ENCODE results near the gene RHEB. TPM values are rescaled to one million over a fixed set of nuclear protein-coding genes. Genes with fewer than 3 reads are reported as not detected.

Gene RHEB
- total and polyA plus RNA-seq, 2 of the 13 experiments (the other 11 are each of a cell fraction or from before 2014, with no cell fraction given) = 55.0 to 77.6 TPM

DNA sequence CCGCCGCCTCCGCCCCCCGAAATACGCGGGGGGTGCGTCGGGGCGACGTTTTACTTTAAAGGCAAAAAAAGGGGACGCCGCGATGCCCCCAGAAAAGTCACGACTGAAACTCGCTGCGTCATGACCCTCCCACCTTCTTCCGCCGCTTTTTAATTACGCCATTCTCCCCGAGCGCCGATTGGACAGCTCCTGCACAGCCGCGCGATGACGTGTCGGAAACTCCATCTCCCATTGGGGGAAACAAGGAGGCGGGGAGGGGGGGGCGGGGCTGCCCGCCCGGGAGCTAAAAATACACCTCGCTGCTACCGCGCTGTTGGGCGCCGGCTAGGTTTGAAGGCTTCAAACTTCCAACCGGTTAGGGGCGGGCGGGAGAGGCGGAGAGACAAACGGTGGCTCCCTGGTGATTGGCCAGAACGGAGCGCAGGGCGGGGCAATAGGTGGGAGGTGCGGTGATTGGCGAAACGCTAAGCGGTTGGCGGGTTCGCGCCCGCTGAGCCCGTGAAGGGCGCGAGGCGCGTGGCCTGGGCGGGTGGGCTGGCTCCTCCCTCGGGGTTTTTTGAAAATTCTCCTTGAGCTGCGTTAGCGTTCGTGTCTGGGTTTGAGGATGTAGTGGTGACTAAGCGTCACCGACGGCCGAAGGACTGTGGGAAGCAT lies at the start of gene RHEB (continued):
- TF ChIP-seq, protein P1, sequence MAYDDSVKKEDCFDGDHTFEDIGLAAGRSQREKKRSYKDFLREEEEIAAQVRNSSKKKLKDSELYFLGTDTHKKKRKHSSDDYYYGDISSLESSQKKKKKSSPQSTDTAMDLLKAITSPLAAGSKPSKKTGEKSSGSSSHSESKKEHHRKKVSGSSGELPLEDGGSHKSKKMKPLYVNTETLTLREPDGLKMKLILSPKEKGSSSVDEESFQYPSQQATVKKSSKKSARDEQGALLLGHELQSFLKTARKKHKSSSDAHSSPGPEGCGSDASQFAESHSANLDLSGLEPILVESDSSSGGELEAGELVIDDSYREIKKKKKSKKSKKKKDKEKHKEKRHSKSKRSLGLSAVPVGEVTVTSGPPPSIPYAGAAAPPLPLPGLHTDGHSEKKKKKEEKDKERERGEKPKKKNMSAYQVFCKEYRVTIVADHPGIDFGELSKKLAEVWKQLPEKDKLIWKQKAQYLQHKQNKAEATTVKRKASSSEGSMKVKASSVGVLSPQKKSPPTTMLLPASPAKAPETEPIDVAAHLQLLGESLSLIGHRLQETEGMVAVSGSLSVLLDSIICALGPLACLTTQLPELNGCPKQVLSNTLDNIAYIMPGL (CRISPR knock-in tag; IDR thresholded peaks at IDR 0.05; ENCODE audit: borderline replicate concordance in 1 of 2, low read depth in 1 of 2) = 0 out of 4 replicates have a peak, but pooled peaks of 1 of the 2 experiments have one; percentile 26
- no peak for TF ChIP-seq ZNF761 (CRISPR knock-in tag; conservative IDR thresholded peaks at IDR 0.05)
- no peak for TF ChIP-seq NCOA1 (CRISPR knock-in tag; IDR thresholded peaks at IDR 0.05)
- TF ChIP-seq, protein P2, sequence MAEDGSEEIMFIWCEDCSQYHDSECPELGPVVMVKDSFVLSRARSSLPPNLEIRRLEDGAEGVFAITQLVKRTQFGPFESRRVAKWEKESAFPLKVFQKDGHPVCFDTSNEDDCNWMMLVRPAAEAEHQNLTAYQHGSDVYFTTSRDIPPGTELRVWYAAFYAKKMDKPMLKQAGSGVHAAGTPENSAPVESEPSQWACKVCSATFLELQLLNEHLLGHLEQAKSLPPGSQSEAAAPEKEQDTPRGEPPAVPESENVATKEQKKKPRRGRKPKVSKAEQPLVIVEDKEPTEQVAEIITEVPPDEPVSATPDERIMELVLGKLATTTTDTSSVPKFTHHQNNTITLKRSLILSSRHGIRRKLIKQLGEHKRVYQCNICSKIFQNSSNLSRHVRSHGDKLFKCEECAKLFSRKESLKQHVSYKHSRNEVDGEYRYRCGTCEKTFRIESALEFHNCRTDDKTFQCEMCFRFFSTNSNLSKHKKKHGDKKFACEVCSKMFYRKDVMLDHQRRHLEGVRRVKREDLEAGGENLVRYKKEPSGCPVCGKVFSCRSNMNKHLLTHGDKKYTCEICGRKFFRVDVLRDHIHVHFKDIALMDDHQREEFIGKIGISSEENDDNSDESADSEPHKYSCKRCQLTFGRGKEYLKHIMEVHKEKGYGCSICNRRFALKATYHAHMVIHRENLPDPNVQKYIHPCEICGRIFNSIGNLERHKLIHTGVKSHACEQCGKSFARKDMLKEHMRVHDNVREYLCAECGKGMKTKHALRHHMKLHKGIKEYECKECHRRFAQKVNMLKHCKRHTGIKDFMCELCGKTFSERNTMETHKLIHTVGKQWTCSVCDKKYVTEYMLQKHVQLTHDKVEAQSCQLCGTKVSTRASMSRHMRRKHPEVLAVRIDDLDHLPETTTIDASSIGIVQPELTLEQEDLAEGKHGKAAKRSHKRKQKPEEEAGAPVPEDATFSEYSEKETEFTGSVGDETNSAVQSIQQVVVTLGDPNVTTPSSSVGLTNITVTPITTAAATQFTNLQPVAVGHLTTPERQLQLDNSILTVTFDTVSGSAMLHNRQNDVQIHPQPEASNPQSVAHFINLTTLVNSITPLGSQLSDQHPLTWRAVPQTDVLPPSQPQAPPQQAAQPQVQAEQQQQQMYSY (CRISPR knock-in tag; IDR thresholded peaks at IDR 0.05) = no peak
- no peak for TF ChIP-seq MTA3 (CRISPR knock-in tag; IDR thresholded peaks at IDR 0.05)
- TF ChIP-seq, protein P3, sequence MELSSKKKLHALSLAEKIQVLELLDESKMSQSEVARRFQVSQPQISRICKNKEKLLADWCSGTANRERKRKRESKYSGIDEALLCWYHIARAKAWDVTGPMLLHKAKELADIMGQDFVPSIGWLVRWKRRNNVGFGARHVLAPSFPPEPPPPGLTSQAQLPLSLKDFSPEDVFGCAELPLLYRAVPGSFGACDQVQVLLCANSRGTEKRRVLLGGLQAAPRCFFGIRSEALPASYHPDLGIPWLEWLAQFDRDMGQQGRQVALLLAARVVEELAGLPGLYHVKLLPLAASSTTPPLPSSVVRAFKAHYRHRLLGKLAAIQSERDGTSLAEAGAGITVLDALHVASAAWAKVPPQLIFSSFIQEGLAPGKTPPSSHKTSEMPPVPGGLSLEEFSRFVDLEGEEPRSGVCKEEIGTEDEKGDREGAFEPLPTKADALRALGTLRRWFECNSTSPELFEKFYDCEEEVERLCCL (CRISPR knock-in tag; IDR thresholded peaks at IDR 0.05; ENCODE audit: borderline replicate concordance) = no peak
- no peak for TF ChIP-seq XBP1 (CRISPR knock-in tag; IDR thresholded peaks at IDR 0.05)
- no peak for TF ChIP-seq RARG (CRISPR knock-in tag; IDR thresholded peaks at IDR 0.05; ENCODE audit: low read depth)
- TF ChIP-seq TAF1 (CRISPR knock-in tag; IDR thresholded peaks at IDR 0.05) = peak; percentile 41; the same call in 1 of the 2 replicates
- no peak for TF ChIP-seq ZKSCAN8 (CRISPR knock-in tag; IDR thresholded peaks at IDR 0.05; ENCODE audit: borderline replicate concordance)
- TF ChIP-seq HOXA9 (CRISPR knock-in tag; IDR thresholded peaks at IDR 0.05; ENCODE audit: borderline replicate concordance) = no peak
- TF ChIP-seq ZNF839 (CRISPR knock-in tag; IDR thresholded peaks at IDR 0.05; ENCODE audit: borderline replicate concordance) = no peak
- no peak for TF ChIP-seq SYNCRIP (IDR thresholded peaks at IDR 0.05; ENCODE audit: insufficient read depth, low read depth, low read length)
- TF ChIP-seq KLF6 (CRISPR knock-in tag; IDR thresholded peaks at IDR 0.05) = no peak
- TF ChIP-seq ZNF232 (CRISPR knock-in tag; IDR thresholded peaks at IDR 0.05; ENCODE audit: borderline replicate concordance) = no peak
- peak; percentile 64; the same call in 1 of the 2 replicates for TF ChIP-seq GATAD1 (CRISPR knock-in tag; IDR thresholded peaks at IDR 0.05)
- no peak for TF ChIP-seq ZNF124 (CRISPR knock-in tag; IDR thresholded peaks at IDR 0.05)
- TF ChIP-seq, protein P4, sequence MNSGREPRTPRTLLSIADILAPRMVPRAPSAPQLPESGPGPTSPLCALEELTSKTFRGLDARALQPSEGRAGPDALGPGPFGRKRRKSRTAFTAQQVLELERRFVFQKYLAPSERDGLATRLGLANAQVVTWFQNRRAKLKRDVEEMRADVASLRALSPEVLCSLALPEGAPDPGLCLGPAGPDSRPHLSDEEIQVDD (CRISPR knock-in tag; IDR thresholded peaks at IDR 0.05; ENCODE audit: borderline replicate concordance) = peak; percentile 27; the same call in 1 of the 2 replicates
- TF ChIP-seq, protein P5, sequence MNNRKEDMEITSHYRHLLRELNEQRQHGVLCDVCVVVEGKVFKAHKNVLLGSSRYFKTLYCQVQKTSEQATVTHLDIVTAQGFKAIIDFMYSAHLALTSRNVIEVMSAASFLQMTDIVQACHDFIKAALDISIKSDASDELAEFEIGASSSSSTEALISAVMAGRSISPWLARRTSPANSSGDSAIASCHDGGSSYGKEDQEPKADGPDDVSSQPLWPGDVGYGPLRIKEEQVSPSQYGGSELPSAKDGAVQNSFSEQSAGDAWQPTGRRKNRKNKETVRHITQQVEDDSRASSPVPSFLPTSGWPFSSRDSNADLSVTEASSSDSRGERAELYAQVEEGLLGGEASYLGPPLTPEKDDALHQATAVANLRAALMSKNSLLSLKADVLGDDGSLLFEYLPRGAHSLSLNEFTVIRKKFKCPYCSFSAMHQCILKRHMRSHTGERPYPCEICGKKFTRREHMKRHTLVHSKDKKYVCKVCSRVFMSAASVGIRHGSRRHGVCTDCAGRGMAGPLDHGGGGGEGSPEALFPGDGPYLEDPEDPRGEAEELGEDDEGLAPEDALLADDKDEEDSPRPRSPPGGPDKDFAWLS (CRISPR knock-in tag; IDR thresholded peaks at IDR 0.05; ENCODE audit: borderline replicate concordance) = no peak
- TF ChIP-seq SOX5 (CRISPR knock-in tag; IDR thresholded peaks at IDR 0.05; ENCODE audit: borderline replicate concordance) = no peak
- TF ChIP-seq SIN3A (IDR thresholded peaks at IDR 0.05; ENCODE audit: borderline replicate concordance, low read depth, low read length) = no peak; the same call in 1 of the 2 replicates

Measured in HepG2 (cell line).